HCT116 (cell line): ENCODE measurements around the gene EMP1. TPM values are rescaled to one million over a fixed set of nuclear protein-coding genes. Genes with fewer than 3 reads are reported as not detected.

Source experiments
- ATAC-seq: fragments of 200-7000 bp; cut with Tn5 transposase; 2 replicates; pipeline ENCODE4 v1.9.1; 2020; ENCODE audit warnings: mild to moderate bottlenecking, moderate library complexity
- BruUV-seq: library from RNA; stranded (reverse); fragments of 400-500 nt; replicated peaks from 2 replicates; lab custom pipeline; 2021; lab: Mats Ljungman, UMichigan
- CTCF ChIA-PET: fragments of 300-600 bp; sonication (Branson Sonifier 250); formaldehyde crosslinking; loops from one replicate; lab custom pipeline; 2021; ENCODE audit warnings: antibody characterized with exemption; lab: Charles Lee
- POLR2A ChIA-PET: fragments of 300-600, 350-600 bp; sonication (Branson Sonifier 250); formaldehyde crosslinking; loops from one replicate; lab custom pipeline; 2021; ENCODE audit warnings: antibody characterized with exemption; lab: Charles Lee
- RAD21 ChIA-PET, 2 experiments: fragments of 300-600 bp; sonication (Branson Sonifier 250); formaldehyde crosslinking; loops; one replicate each; lab custom pipeline; 2023; ENCODE audit warnings: low total read pairs in 2 of 2; ENCODE audit not compliant: uncharacterized antibody in 2 of 2, unreplicated experiment in 2 of 2, low non-redundant PET in 1 of 2; lab: Charles Lee
- DNase-seq: peaks from one replicate; pipeline ENCODE4 v3.0.0-alpha.2; 2010; ENCODE audit warnings: low read depth, low spot score
- H2AFZ ChIP-seq: fragments of 200-600 bp; shearing (Covaris generic), sonication (generic); 2 replicates; pipeline ENCODE4 v1.6.1; 2017; ENCODE audit warnings: low read depth, mixed run types, mixed read lengths, antibody characterized with exemption, low read length; ENCODE audit not compliant: poor library complexity, severe bottlenecking
- H3K27ac ChIP-seq: 2 replicates; pipeline ENCODE4 v1.5.1; 2012; ENCODE audit warnings: low read depth, low read length
- H3K27me3 ChIP-seq: fragments of 200-600 bp; sonication (generic); 2 replicates; pipeline ENCODE4 v1.6.1; 2016; ENCODE audit warnings: mixed run types, low read length, mixed read lengths; ENCODE audit not compliant: insufficient read depth
- H3K36me3 ChIP-seq, 2 experiments: fragments of 200-500 bp in 1 of 2; fragments of 200-600 bp in 1 of 2; sonication (Bioruptor generic) in 1 of 2; sonication (generic) in 1 of 2; 2 replicates each; pipeline versions ENCODE4 v1.5.1 to v1.6.1; 2014 to 2016; ENCODE audit warnings: low read length in 2 of 2, inconsistent platforms in 1 of 2, mixed read lengths in 1 of 2, mixed run types in 1 of 2; ENCODE audit not compliant: insufficient read depth in 2 of 2, control insufficient read depth in 1 of 2
- H3K4me1 ChIP-seq, 2 experiments: fragments of 200-600 bp in 1 of 2; sonication (generic) in 1 of 2; 2 replicates each; pipeline versions ENCODE4 v1.5.1 to v1.6.1; 2012 to 2017; ENCODE audit warnings: low read length in 2 of 2, inconsistent platforms in 1 of 2, mild to moderate bottlenecking in 1 of 2, mixed read lengths in 1 of 2, mixed run types in 1 of 2, moderate library complexity in 1 of 2; ENCODE audit not compliant: insufficient read depth in 2 of 2, control insufficient read depth in 1 of 2
- H3K4me2 ChIP-seq: fragments of 200-600 bp; sonication (generic); 2 replicates; pipeline ENCODE4 v1.6.1; 2017; ENCODE audit warnings: mixed run types, low read length, mixed read lengths
- H3K4me3 ChIP-seq, 2 experiments: fragments of 200-600 bp in 1 of 2; sonication (generic) in 1 of 2; replicated peaks in 1 of 2; 2 replicates each; pipeline ENCODE4 v1.5.1; 2011 to 2016; ENCODE audit warnings: low read length in 2 of 2, control low read depth in 1 of 2, low read depth in 1 of 2, mild to moderate bottlenecking in 1 of 2, mixed read lengths in 1 of 2, mixed run types in 1 of 2
- H3K79me2 ChIP-seq: fragments of 200-600 bp; sonication (generic); 2 replicates; pipeline ENCODE4 v1.6.1; 2017; ENCODE audit warnings: mild to moderate bottlenecking, mixed run types, low read length, moderate library complexity, mixed read lengths; ENCODE audit not compliant: insufficient read depth
- H3K9ac ChIP-seq: fragments of 200-600 bp; sonication (generic); 2 replicates; pipeline ENCODE4 v1.6.1; 2016; ENCODE audit warnings: low read length, mixed read lengths
- H3K9me2 ChIP-seq: fragments of 200-600 bp; sonication (generic), shearing (Covaris generic); 2 replicates; pipeline ENCODE4 v1.6.1; 2017; ENCODE audit warnings: mixed run types, mild to moderate bottlenecking, moderate library complexity; ENCODE audit not compliant: insufficient read depth
- H3K9me3 ChIP-seq, 2 experiments: fragments of 200-500 bp in 1 of 2; fragments of 200-600 bp in 1 of 2; sonication (Bioruptor generic) in 1 of 2; sonication (generic) in 1 of 2; 2 replicates each; pipeline ENCODE4 v1.6.1; 2014 to 2017; ENCODE audit warnings: low read length in 2 of 2, mixed read lengths in 2 of 2, inconsistent platforms in 1 of 2, low read depth in 1 of 2, mild to moderate bottlenecking in 1 of 2, mixed run types in 1 of 2, moderate library complexity in 1 of 2; ENCODE audit not compliant: control insufficient read depth in 1 of 2, insufficient read depth in 1 of 2
- H4K20me1 ChIP-seq: fragments of 200-600 bp; sonication (generic), shearing (Covaris generic); 2 replicates; pipeline ENCODE4 v1.6.1; 2017; ENCODE audit warnings: mixed run types, mild to moderate bottlenecking, moderate library complexity; ENCODE audit not compliant: insufficient read depth
- ATF3 ChIP-seq: IDR thresholded peaks from 2 replicates; pipeline ENCODE4 v1.6.1; 2012
- CBX3 ChIP-seq: IDR thresholded peaks from 2 replicates; pipeline ENCODE4 v1.6.1; 2012; ENCODE audit warnings: low read depth
- CEBPB ChIP-seq: IDR thresholded peaks from 2 replicates; pipeline ENCODE4 v1.6.1; 2012; ENCODE audit warnings: low read depth
- ELF1 ChIP-seq: IDR thresholded peaks from 2 replicates; pipeline ENCODE4 v1.6.1; 2012; ENCODE audit warnings: low read depth, borderline replicate concordance
- EZH2phosphoT487 ChIP-seq: fragments of 200-600 bp; IDR thresholded peaks from 2 replicates; pipeline ENCODE4 v1.6.1; 2018; ENCODE audit warnings: antibody characterized with exemption, borderline replicate concordance
- FOSL1 ChIP-seq: IDR thresholded peaks from 2 replicates; pipeline ENCODE4 v1.6.1; 2012; ENCODE audit warnings: low read depth
- JUND ChIP-seq: IDR thresholded peaks from 2 replicates; pipeline ENCODE4 v1.6.1; 2012
- RAD21 ChIP-seq: IDR thresholded peaks from 2 replicates; pipeline ENCODE4 v1.6.1; 2012; ENCODE audit warnings: low read depth, mild to moderate bottlenecking
- REST ChIP-seq: IDR thresholded peaks from 2 replicates; pipeline ENCODE4 v1.6.1; 2012; ENCODE audit warnings: low read depth
- SIN3A ChIP-seq: IDR thresholded peaks from 2 replicates; pipeline ENCODE4 v1.6.1; 2012; ENCODE audit warnings: low read depth
- SRF ChIP-seq: IDR thresholded peaks from 2 replicates; pipeline ENCODE4 v1.6.1; 2012; ENCODE audit warnings: low read depth
- ZNF274 ChIP-seq: fragments of 200-500 bp; sonication (Bioruptor generic); IDR thresholded peaks from 2 replicates; pipeline ENCODE4 v1.6.1; 2014; ENCODE audit warnings: mild to moderate bottlenecking, low read depth, low read length, inconsistent platforms
- intact Hi-C: fragments of 100-400 bp; cut with micrococcal nuclease; formaldehyde crosslinking; loops from 2 replicates; pipeline ENCODE4 v1.10.0; 2022
- total RNA-seq: library from RNA; stranded (reverse); gene quantifications from one replicate; pipeline ENCODE4 v1.2.1, GENCODE V29; 2021; ENCODE audit not compliant: unreplicated experiment
- TF ChIP-seq, protein P1 (sequence below): IDR thresholded peaks from 2 replicates; pipeline ENCODE4 v1.6.1; 2012

EMP1 gene
- total RNA-seq, 1 experiment from 2014 or later, result 110 TPM

GRCh38 chr12:13253966-13254760 lies 57.6 kb downstream of the EMP1 start:
- Histone ChIP-seq H4K20me1 (no peaks in the 10 kb centered on the region), H3K27me3 (no peaks in the 10 kb centered on the region), H3K79me2 (no peaks in the 10 kb centered on the region), H3K9me3 (no peaks in the 10 kb centered on the region), H3K9ac (no peak overlapping the region), H3K4me3 (no peak overlapping the region), H3K36me3 (no peaks in the 10 kb centered on the region), H3K9me2 (no peaks in the 10 kb centered on the region), H2AFZ (no peak overlapping the region), H3K27ac (no peak overlapping the region), H3K4me1 (peaks cover 0 to 27% of the 10 kb centered on the region in 2 experiments; a peak in 3 of 4 replicates), H3K4me2 (no peak overlapping the region)
- no peak for ATAC-seq
- DNase-seq, result no peak
- POLR2A ChIA-PET, result no interaction called here
- BruUV-seq, result no TSS peak
- RAD21 ChIA-PET, result interaction anchor here in 1 of 2 experiments (0.6 to 1.0 kb wide), 2 partner anchors 183 to 688 kb away, joined by 3 to 9 read pairs; no protein-coding TSS in a partner anchor
- CTCF ChIA-PET, result interaction anchor here (1.4 to 3.6 kb wide), 5 partner anchors 24 to 913 kb away, joined by 4 to 26 read pairs (median 16); no protein-coding TSS in a partner anchor
- intact Hi-C loops, result loop anchor here (2.0 kb wide), 1 partner anchor 687 kb away; no protein-coding TSS in a partner anchor
- TF ChIP-seq JUND (no peak), ATF3 (no peak), CBX3 (no peak), ELF1 (no peak), CEBPB (no peak), SIN3A (no peak), EZH2phosphoT487 (no peak), RAD21 (no peak), FOSL1 (no peak), SRF (no peak), REST (no peak), ZNF274 (no peak)
- TF ChIP-seq, protein P1, sequence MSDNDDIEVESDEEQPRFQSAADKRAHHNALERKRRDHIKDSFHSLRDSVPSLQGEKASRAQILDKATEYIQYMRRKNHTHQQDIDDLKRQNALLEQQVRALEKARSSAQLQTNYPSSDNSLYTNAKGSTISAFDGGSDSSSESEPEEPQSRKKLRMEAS, result no peak
